Muscle layer of colon (tissue), 2 donors: ENCODE results near the gene CCDC159.
"Not testable (repeated sequence)": the region's sequence is repeated elsewhere in the genome, so short reads cannot be mapped to it uniquely, and the experiment has no call there.

Experiments used
- H3K27ac ChIP-seq: one replicate; pipeline ENCODE4 v1.7.0; 2013; ENCODE audit warnings: low read depth, mild to moderate bottlenecking, low read length, moderate library complexity
- H3K27me3 ChIP-seq, 2 donors: one replicate each; pipeline ENCODE4 v1.7.0; 2013; ENCODE audit warnings: low read length in 2 of 2, mild to moderate bottlenecking in 2 of 2; ENCODE audit not compliant: insufficient read depth in 2 of 2, control insufficient read depth in 1 of 2
- H3K36me3 ChIP-seq: one replicate; pipeline ENCODE4 v1.7.0; 2013; ENCODE audit warnings: mild to moderate bottlenecking, low read length; ENCODE audit not compliant: insufficient read depth
- H3K4me1 ChIP-seq: one replicate; pipeline ENCODE4 v1.7.0; 2013; ENCODE audit warnings: mild to moderate bottlenecking, low read length; ENCODE audit not compliant: insufficient read depth
- H3K4me3 ChIP-seq, 2 donors: one replicate each; pipeline ENCODE4 v1.7.0; 2013; ENCODE audit warnings: low read length in 2 of 2, low read depth in 1 of 2, mild to moderate bottlenecking in 1 of 2, moderate library complexity in 1 of 2
- H3K9ac ChIP-seq: one replicate; pipeline ENCODE4 v1.7.0; 2013; ENCODE audit warnings: low read length
- H3K9me3 ChIP-seq: one replicate; pipeline ENCODE4 v1.7.0; 2013; ENCODE audit warnings: mild to moderate bottlenecking, low read length
- donor health status: abdominal sarcoma.
- donor health status: Adenocarcinoma of cecum.

The CCDC159 gene

GRCh38 chr19:11339254-11340098 is 6.8 kb upstream of the CCDC159 start, which contains the start of gene RAB3D:
Gene RAB3D (minus strand): TSS chr19:11339657. CDS start chr19:11337399, 2,258 bp downstream.
- Histone ChIP-seq H3K9me3 (no peaks in the 10 kb centered on the region), H3K9ac (peak within 1 kb of the TSS; percentile 57), H3K27ac (peak within 1 kb of the TSS; percentile 79), H3K4me1 (peaks cover 14% of the 10 kb centered on the region), H3K27me3 (no peaks in the 10 kb centered on the region), H3K4me3 (peak within 1 kb of the TSS; percentile 74 to 86), H3K36me3 (peaks cover 32% of the 10 kb centered on the region)

GRCh38 chr19:11340099-11340467 is 6.2 kb upstream of the CCDC159 start:
- H3K9ac ChIP-seq = peak overlapping the region; percentile 57
- H3K4me3 ChIP-seq = peak overlapping the region; percentile 74 to 86

GRCh38 chr19:11342429-11342828 is 3.9 kb upstream of the CCDC159 start:
- Histone ChIP-seq H3K9me3 (no peaks in the 10 kb centered on the region), H3K27me3 (no peaks in the 10 kb centered on the region), H3K4me1 (peaks cover 33% of the 10 kb centered on the region), H3K36me3 (peaks cover 16% of the 10 kb centered on the region), H3K9ac (no peak overlapping the region), H3K4me3 (no peak overlapping the region), H3K27ac (no peak overlapping the region)

More at GRCh38 chr19:11340099-11340467, 6.2 kb upstream of the CCDC159 start:
- not testable (repeated sequence) for H3K27me3 ChIP-seq, H3K9me3 ChIP-seq
- Histone ChIP-seq H3K27ac (peak overlapping the region; percentile 79), H3K4me1 (peaks cover 19% of the 10 kb centered on the region), H3K36me3 (peaks cover 28% of the 10 kb centered on the region)

GRCh38 chr19:11345122-11345803 is 1.1 kb upstream of the CCDC159 start:
- H3K36me3 ChIP-seq = peaks cover 16% of the 10 kb centered on the region
- H3K9me3 ChIP-seq = no peaks in the 10 kb centered on the region
- peaks cover 24% of the 10 kb centered on the region for H3K4me1 ChIP-seq
- no peaks in the 10 kb centered on the region for H3K27me3 ChIP-seq
- H3K9ac ChIP-seq = peak overlapping the region; percentile 87
- H3K4me3 ChIP-seq = peak overlapping the region; percentile 64 to 73
- H3K27ac ChIP-seq = peak overlapping the region; percentile 91

GRCh38 chr19:11347546-11348039 is 1.3 kb downstream of the CCDC159 start:
- peaks cover 24% of the 10 kb centered on the region for H3K4me1 ChIP-seq
- H3K27me3 ChIP-seq = no peaks in the 10 kb centered on the region
- H3K27ac ChIP-seq = no peak overlapping the region
- H3K9me3 ChIP-seq = no peaks in the 10 kb centered on the region
- H3K4me3 ChIP-seq = no peak overlapping the region
- H3K36me3 ChIP-seq = peaks cover 5% of the 10 kb centered on the region
- no peak overlapping the region for H3K9ac ChIP-seq

GRCh38 chr19:11349171-11349570 is 2.9 kb downstream of the CCDC159 start:
- no peaks in the 10 kb centered on the region for H3K27me3 ChIP-seq
- no peak overlapping the region for H3K9ac ChIP-seq
- peaks cover 22% of the 10 kb centered on the region for H3K4me1 ChIP-seq
- no peak overlapping the region for H3K27ac ChIP-seq
- no peaks in the 10 kb centered on the region for H3K9me3 ChIP-seq
- no peak overlapping the region for H3K4me3 ChIP-seq
- H3K36me3 ChIP-seq = no peaks in the 10 kb centered on the region

GRCh38 chr19:11354102-11354501 is 7.8 kb downstream of the CCDC159 start:
- H3K27ac ChIP-seq, H3K9ac ChIP-seq, H3K36me3 ChIP-seq, H3K27me3 ChIP-seq, H3K9me3 ChIP-seq, H3K4me3 ChIP-seq: not testable (repeated sequence)
- peaks cover 13% of the 10 kb centered on the region for H3K4me1 ChIP-seq

GRCh38 chr19:11355160-11356073 is 9.1 kb downstream of the CCDC159 start, which contains the start of gene PLPPR2:
Gene PLPPR2 (plus strand): TSS chr19:11355432. CDS start chr19:11357674, 2,242 bp downstream.
- Histone ChIP-seq H3K4me3 (peak within 1 kb of the TSS; percentile 28 to 82), H3K9ac (peak within 1 kb of the TSS; percentile 91), H3K4me1 (peaks cover 13% of the 10 kb centered on the region), H3K27me3 (no peaks in the 10 kb centered on the region), H3K36me3 (no peaks in the 10 kb centered on the region), H3K9me3 (no peaks in the 10 kb centered on the region), H3K27ac (peak within 1 kb of the TSS; percentile 46)

GRCh38 chr19:11356074-11356397 is 9.7 kb downstream of the CCDC159 start:
- H3K36me3 ChIP-seq = peaks cover 5% of the 10 kb centered on the region
- H3K4me3 ChIP-seq = peak overlapping the region; percentile 28 to 82
- H3K9ac ChIP-seq = peak overlapping the region; percentile 91
- H3K27me3 ChIP-seq = no peaks in the 10 kb centered on the region
- peak overlapping the region; percentile 46 for H3K27ac ChIP-seq
- H3K9me3 ChIP-seq = no peaks in the 10 kb centered on the region
- H3K4me1 ChIP-seq = peaks cover 13% of the 10 kb centered on the region

- H3K27ac ChIP-seq = no peak overlapping the region
- no peak overlapping the region for H3K9ac ChIP-seq
These were observed 10.6 kb downstream of the CCDC159 start for GRCh38 chr19:11356676-11357550.

More at GRCh38 chr19:11356676-11357550, 10.6 kb downstream of the CCDC159 start:
- no peaks in the 10 kb centered on the region for H3K9me3 ChIP-seq
- H3K36me3 ChIP-seq = peaks cover 11% of the 10 kb centered on the region
- H3K27me3 ChIP-seq = no peaks in the 10 kb centered on the region
- H3K4me3 ChIP-seq = no peak overlapping the region
- H3K4me1 ChIP-seq = peaks cover 13% of the 10 kb centered on the region
